NCI-H2107 treated with DMSO at 0.1 percent for 48 hours (cell line): ENCODE data around the gene ELAC2.

ENCODE experiments used
- DNase-seq: peaks from one replicate; lab custom pipeline; 2025; ENCODE audit not compliant: unreplicated experiment; lab: John Stamatoyannopoulos, UW

The ELAC2 gene

GRCh38 chr17:12961655-12962054 is 56.2 kb downstream of the ELAC2 start:
- no peak for DNase-seq

- DNase-seq, result no peak
Observed at GRCh38 chr17:12959441-12959840, 58.4 kb downstream of the ELAC2 start.

GRCh38 chr17:12958786-12959185 is 59.0 kb downstream of the ELAC2 start:
- DNase-seq, result no peak

- DNase-seq, result no peak
Observed at GRCh38 chr17:12955521-12955920, 62.3 kb downstream of the ELAC2 start.

- no peak for DNase-seq
Observed at GRCh38 chr17:12953156-12953555, 64.7 kb downstream of the ELAC2 start.

GRCh38 chr17:12952012-12952411 is 65.8 kb downstream of the ELAC2 start:
- DNase-seq, result no peak

- DNase-seq, result no peak
Observed at GRCh38 chr17:12947047-12947446, 70.8 kb downstream of the ELAC2 start.
